ENCODE measurements around the gene CCN2.
"Not testable (repeated sequence)": the region's sequence is repeated elsewhere in the genome, so short reads cannot be mapped to it uniquely, and the experiment has no call there.

CCN2 gene

DNA sequence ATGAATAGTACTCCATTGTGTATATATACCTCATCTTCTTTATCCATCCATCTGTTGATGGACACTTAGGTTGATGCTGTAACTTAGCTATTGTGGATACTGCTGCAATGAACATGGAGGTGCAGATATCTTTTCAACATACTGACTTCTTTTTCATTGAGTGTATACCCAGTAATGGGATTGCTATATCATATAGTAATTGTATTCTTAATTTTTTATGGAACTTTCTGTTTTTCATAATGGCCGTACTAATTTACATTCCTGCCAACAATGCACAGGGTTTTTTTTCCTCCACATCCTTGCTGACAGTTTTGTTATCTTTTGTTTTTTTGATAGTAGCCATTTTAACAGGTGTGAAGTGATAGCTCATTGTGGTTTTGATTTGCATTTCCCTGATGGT is 5.2 kb downstream of the CCN2 start:
- no peak for DNase-seq (ENCODE audit: low read depth in 2 of 2)

DNA sequence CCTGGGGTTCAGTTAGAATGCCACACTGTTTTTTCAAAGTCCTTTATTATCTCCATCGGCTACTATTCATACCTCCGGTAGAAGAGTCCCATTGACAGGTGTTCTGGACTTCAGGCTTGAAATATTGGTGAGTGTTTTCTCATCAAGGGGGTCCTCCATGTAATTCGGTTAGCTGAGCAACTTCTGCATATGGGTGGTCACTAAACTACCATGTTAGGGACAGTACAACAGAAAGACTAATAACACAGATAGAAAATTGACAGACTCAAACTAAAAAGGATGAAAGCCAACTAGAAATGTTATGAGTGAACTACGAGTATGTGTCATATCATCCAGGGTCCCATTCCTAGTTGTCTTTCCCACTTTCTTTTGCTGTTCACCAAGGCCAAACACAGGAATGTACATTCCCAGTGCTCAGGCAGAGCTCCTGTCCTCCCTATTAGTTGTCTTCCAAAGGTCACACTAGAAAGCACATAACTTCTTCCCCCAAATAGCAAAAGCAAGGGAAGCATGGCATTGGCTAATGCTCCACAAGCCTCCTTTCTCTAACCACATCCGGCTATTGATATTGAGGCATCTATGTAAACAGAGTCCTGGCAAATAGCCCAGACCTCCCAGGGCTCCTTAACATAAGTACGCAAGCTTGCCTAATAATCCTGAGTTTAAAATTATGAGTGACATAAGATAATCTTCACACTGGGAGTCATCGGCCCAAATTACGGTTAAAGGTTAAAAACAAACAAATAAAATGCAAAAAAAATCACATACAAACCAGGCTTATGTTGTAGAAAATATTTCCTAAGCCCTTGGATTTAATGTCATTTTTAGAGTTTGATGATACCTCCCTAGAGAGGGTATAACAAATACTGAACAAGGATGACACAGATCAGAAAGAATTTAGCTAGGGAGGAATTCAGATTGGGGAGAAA is 13.2 kb downstream of the CCN2 start:
- DNase-seq (ENCODE audit: low read depth in 2 of 2), result no peak

GRCh38 chr6:131937226-131937625 is 13.9 kb downstream of the CCN2 start:
- DNase-seq (ENCODE audit: low read depth in 2 of 2), result no peak

GRCh38 chr6:131936156-131936555 is 15.0 kb downstream of the CCN2 start:
- no peak for DNase-seq (ENCODE audit: low read depth in 2 of 2)

DNA sequence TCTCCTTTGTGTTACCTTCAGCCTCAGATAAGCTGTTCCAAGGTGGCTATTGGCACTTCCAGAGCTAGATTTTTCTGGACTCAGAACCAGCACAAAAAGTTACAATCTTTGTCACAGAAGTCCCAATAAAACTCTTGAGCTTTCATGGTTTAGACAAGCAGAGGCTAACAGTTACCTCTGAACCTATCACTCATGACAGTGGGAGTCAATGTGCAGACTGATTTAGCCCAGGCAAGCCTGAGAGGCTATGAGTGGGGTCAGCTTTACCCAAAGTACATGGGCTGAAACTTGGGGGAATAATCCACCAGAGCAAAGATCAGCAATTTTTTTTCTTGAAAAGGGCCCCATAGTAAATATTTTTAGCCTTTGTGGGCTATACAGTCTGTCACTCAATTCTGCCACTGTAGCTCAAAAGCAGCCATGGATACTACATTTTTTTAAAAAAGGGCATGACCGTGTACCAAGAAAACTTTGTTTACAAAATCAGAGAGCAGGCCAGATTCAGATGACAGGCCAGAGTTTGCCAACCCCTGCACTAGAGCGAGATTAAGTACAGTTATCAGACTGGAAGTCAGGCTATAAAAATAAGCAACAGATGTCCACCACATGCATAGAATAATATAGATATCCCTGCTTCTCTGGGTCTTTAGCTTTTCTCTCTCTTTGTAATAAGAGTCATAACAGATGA is 20.0 kb downstream of the CCN2 start:
- DNase-seq (ENCODE audit: low read depth in 2 of 2), result no peak

DNA sequence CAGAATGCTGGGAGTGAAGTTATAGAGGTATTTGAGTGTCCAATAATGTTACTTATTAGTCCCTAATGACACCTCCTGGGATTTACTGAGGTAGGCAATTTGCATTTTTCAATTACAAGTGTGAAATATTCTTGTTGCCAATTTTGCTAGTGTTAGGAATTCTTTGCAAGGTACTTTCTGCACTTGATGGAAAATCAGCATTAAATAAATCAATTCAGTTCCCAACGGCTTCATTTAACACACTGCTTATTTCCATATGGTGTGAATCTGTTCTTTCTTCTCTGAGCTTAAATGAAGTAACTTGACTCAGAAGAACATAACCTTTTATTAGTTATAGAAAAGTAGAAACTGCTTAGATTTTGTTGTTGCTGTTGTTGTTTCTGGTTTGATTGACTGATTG is 21.2 kb downstream of the CCN2 start:
- no peak for DNase-seq (ENCODE audit: low read depth in 2 of 2)

GRCh38 chr6:131929264-131929663 is 21.9 kb downstream of the CCN2 start:
- no peak for DNase-seq (ENCODE audit: low read depth in 2 of 2)

DNA sequence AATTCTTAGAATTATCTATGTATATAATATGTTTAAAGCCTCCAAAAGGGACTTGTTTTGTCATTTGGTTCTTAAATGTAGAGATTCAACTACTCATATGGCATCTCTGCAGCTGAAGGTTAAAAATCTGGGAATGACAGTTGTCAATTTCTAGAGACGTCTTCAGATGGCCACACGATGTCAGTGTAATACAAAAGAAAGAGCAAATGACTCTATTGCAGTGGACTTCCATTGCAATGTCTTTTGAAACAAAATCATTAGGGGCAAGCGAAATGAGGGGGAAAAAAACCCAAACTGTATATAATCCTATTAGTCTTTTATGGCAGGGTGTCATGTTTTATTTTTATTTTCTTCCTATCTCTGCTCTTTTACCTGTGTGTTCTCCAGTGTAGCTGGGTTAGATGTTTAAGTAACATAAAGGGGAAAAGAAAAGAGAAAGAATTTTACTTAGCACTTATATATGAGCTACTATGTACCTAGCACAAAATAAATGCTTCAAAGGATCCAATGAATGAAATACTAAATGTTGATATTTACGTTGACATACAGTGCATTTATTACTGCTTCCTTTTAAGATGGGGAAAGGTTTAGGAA is 26.2 kb downstream of the CCN2 start:
- no peak for DNase-seq (ENCODE audit: low read depth in 2 of 2)

GRCh38 chr6:131923356-131923755 is 27.8 kb downstream of the CCN2 start:
- no peak for DNase-seq (ENCODE audit: low read depth in 2 of 2)

DNA sequence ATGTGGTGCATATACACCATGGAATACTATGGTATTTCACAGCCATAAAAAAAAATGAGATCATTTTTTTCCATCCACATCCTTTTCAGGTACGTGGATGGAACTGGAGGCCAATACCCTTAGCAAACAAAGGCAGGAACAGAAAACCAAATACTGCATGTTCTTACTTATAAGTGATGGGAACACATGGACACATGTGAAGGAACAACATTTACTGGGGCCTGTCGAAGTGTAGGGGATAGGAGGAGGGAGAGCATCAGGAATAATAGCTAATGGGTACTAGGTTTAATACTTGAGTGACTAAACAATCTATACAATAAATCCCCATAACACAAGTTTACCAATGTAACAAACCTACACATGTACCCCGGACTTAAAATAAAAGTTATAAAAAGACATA is 30.5 kb downstream of the CCN2 start:
- no peak for DNase-seq (ENCODE audit: low read depth in 2 of 2)

DNA sequence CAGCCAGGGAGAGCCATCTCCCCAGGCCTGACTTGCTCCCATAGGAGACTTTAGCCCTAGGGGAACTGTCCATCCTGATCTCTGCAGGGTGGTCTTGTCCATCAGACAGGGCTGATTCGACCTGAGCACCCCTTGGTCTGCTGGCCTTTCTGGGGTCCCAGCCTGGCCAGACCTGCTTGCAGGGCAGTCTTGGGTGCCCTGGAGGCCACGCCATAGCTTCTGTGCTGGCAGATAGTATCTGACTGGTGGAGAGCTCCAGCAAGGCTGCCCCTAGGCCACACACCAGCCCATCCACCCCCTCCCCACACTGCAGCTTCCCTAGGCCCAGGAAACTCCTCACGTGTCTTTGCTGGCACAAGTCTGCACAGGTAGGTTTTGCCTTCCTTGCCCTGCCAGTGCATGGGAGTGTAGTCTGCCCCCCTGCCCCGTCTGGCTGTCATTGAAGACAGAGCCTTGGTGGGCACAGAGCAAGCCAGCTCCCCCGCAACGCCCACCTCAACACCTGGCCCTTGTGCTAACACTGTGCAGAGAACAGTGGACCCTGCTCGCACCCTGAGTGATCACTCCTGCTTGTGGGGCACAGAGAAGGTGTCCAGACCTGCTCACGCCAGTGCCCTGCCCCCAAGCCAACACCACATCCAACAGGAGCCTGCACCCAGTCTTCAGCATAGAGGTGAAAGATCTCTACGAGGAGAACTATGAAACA is 32.4 kb downstream of the CCN2 start:
- no peak for DNase-seq (ENCODE audit: low read depth in 2 of 2)

DNA sequence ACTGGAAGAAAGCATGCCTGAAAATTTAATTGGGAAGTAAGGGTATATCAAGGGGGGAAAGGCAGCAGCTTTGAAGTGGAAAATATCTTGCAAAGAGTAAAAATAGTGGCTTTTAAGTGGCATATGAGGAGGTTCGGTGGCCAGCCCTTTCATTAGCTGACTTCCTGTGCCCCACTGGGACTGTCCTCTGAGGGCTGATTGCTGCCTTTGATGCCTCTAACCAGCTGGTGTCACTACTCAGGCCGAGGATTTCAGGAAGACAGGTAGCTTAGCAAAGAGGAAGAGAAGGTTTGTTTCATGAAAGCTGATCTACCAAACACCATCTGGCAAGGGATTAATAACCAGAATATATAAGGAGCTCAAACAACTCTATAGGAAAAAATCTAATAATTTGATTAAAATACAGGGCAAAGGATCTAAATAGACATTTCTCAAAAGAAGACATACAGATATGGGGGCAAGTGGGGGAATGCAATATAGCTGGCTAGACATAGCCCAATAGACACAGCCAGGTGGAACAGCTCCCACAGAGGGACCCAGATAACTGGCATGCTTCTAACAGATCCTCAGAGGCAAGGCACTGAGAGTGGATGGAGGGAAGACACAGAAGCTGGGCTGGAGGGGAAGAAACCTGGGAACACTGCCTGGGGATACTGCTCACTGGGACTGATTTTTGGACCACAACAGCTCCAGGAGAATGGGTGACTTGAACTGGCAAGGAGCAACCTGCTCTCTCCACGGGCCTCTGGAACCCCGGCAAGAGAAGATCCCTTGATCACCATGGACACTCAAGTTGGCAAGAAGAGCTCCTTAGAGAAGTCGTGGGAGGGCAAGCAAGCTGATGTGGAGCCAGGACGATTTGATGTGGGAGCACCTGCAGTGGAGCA is 33.2 kb downstream of the CCN2 start:
- DNase-seq (ENCODE audit: low read depth in 2 of 2), result no peak

- DNase-seq (ENCODE audit: low read depth in 2 of 2), result no peak
Observed at GRCh38 chr6:131917318-131917717, 33.9 kb downstream of the CCN2 start.

DNA sequence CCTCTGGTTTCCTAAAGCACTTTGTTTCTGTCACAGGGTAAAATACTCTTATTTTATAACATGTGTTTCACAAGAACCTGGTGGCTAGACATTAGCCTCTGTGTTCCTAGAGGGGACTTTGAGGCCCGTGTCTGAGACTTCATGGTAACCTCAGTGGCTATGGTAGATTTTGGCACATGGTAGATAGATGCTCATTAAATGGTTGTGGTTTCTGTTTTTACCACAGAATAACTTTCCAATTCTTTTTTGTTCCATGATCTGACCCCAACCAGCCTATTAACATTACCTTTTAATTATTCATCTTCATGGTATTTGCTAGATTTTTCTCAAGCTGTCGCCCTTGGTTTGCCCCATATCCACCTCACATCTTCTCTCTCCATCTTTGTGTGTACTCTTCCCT is 34.3 kb downstream of the CCN2 start:
- no peak for DNase-seq (ENCODE audit: low read depth in 2 of 2)

DNA sequence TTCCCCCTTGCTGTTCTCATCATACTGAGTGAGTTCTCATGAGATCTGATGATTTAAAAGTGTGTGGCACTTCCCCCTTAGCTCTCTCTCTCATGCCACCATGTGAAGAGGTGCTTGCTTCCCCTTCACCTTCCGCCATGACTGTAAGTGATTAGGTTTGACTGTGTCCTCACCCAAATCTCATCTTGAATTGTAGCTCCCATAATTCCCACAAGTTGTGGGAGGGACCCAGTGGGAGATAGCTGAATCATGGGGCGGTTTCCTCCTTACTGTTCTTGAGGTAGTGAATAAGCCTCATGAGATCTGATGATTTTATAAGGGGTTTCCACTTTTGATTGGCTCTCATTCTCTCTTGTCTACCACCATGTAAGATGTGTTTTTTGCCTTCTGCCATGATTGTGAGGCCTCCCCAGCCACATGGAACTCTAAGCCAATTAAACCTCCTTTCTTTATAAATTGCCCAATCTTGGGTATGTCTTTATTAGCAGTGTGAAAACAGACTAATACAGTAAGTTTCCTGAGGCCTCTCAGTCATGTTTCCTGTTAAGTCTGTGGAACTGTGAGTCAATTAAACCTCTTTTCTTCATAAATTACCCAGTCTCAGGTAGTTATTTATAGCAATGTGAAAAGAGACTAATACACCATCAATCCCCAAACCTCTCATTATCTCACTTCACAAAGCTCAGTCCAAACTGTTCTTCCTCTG is 34.9 kb downstream of the CCN2 start:
- DNase-seq (ENCODE audit: low read depth in 2 of 2), result not testable (repeated sequence)

DNA sequence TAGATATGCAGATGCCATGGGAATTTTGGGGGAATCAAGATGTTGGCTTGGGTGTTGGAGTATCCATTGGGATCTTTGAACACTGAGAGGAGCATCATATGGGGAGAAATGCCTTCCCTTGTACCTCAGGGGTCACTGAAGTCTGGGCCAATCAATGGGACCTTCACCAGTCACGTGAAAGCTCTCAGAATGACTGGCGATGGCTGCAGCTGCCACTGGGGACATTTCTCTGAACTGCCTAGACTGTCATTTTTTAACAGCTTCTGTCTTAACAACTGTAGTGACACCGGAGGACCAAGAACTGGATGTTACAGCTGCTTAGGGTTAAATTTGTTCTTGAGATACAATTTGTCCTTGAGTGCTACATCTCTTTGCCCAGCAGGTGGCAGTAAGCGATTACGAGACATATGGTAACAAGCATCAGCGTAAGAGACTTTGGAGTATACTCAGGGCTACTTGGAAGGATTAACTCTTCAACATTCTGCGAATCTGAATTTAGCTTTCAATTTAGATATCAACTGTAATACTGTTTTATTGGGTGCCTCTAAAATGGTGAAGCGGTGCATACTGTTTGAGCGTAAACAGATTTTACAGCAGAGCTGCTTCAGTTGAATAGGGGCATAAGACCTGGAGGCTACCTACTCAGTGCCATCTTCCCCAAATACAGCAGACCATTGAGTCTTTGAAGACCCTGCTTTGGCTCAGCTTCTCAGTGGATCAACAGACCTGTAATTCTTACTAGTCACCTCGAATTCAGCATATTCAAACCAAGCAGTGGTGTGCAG is 36.0 kb downstream of the CCN2 start:
- DNase-seq (ENCODE audit: low read depth in 2 of 2), result peak; percentile 4 to 13

DNA sequence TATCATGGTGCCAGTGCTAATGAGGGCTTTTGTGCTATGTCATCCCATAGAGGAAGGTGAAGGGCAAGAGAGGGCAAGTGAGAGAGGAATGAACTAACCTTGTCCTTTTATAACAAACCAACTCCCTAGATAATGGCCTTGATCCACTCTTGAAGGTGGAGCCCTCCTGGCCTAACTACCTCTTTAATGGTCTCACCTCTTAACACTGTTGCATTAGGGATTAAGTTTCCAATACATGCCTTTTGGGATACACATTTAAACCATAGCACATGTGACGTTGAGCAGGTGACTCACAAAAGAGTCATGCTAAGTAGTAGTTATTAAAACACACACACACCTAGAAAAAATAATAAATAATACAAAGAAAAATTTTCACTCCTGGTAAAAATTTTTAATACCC is 36.9 kb downstream of the CCN2 start:
- DNase-seq (ENCODE audit: low read depth in 2 of 2), result no peak

DNA sequence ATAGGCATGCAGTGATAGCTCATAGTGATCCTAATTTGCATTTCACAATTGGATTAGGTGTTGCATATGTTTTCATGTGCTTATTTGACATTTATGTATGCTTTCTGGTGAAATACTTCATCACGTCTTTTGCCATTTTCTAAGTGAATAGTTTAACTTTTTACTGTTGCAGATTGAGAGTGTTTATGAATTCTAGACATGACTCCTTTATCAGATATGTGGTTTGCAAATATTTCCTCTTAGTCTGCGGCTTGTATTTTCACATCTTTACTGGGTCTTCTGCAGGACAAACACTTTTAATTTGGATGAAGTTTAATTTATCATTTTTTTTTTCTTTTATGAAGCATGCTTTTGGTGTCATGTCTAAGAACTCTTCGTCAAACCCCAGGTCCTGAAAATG is 39.2 kb downstream of the CCN2 start:
- no peak for DNase-seq (ENCODE audit: low read depth in 2 of 2)

- DNase-seq (ENCODE audit: low read depth in 2 of 2), result no peak
Observed at GRCh38 chr6:131910956-131911355, 40.2 kb downstream of the CCN2 start.

GRCh38 chr6:131910219-131910589 is 41.0 kb downstream of the CCN2 start:
- no peak for DNase-seq (ENCODE audit: low read depth in 2 of 2)
